ENCODE data around the gene APBA1.

The APBA1 gene

DNA sequence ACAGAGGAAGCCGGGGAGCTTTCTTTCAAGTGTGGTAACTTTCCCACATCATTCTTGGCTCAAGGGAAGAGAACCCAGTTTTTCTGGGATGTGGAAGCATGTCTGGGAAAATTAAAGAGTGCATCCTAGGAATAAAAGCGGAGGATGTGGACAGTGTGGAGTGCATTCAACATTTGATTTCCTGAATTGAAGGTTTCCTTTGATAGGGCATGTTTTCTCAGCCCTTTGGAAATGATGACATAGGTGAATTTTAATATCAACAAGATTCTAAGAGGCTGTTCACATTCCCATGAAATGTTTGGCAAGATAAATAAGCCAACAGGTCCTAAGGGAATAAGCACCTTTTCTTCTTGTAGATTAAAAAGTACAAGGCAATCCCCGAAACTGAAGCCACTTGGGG is 283.6 kb downstream of the APBA1 start:
- DNase-seq (ENCODE audit: low spot score), result no peak
- in situ Hi-C loops (cut with MboI; ENCODE audit: low sequenced_read_pairs, unreplicated experiment), result no loop called here
- TF ChIP-seq, protein P1, sequence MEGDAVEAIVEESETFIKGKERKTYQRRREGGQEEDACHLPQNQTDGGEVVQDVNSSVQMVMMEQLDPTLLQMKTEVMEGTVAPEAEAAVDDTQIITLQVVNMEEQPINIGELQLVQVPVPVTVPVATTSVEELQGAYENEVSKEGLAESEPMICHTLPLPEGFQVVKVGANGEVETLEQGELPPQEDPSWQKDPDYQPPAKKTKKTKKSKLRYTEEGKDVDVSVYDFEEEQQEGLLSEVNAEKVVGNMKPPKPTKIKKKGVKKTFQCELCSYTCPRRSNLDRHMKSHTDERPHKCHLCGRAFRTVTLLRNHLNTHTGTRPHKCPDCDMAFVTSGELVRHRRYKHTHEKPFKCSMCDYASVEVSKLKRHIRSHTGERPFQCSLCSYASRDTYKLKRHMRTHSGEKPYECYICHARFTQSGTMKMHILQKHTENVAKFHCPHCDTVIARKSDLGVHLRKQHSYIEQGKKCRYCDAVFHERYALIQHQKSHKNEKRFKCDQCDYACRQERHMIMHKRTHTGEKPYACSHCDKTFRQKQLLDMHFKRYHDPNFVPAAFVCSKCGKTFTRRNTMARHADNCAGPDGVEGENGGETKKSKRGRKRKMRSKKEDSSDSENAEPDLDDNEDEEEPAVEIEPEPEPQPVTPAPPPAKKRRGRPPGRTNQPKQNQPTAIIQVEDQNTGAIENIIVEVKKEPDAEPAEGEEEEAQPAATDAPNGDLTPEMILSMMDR (IDR thresholded peaks at IDR 0.05; ENCODE audit: borderline replicate concordance, control extremely low read depth, extremely low read depth, insufficient read depth, missing control alignments), result no peak

DNA sequence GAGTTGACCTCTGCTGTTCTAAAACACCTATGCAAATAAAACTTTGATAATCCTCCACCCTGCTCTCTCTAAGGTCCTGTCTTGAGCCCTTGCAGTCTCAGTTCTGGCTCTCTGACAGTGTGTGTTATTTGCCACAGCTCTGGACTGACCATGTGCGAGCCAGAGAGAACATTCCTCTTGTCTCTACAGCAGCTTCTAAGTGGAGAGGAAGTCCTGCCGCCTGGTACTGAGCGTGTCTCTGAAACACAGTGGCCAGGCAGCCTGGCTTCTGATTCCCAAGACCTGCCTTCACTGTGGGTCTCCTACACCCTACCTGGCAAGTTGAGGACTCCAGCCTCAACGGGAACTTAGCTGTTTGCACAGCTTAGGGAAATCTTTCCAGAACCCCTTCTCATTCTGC is 285.5 kb downstream of the APBA1 start:
- DNase-seq (ENCODE audit: low spot score), result no peak
- TF ChIP-seq, protein P1 (IDR thresholded peaks at IDR 0.05; ENCODE audit: borderline replicate concordance, control extremely low read depth, extremely low read depth, insufficient read depth, missing control alignments), result no peak
- in situ Hi-C loops (cut with MboI; ENCODE audit: low sequenced_read_pairs, unreplicated experiment), result no loop called here

DNA sequence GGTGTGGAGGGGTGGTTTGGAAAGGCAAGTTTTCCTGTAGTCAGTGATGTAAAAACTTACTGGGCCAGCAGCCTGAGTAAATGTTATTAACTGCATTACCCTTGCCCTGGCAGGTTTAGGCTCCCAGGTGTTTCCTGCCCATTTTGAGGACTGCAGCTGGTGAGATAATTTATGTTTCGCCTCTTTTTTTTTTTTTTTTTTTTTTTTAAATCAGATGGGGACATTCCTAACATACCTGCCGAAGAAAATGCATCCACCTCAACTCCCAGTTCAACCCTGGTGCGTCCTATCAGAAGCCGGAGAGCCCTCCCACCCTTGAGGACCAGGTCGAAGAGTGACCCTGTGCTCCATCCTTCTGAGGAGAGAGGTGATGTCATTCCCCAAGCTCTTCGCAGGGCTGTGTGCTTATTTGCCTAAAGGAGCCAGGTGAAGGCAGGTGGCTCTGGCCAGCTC is 286.6 kb downstream of the APBA1 start:
- in situ Hi-C loops (cut with MboI; ENCODE audit: low sequenced_read_pairs, unreplicated experiment), result no loop called here
- TF ChIP-seq, protein P1 (IDR thresholded peaks at IDR 0.05; ENCODE audit: borderline replicate concordance, control extremely low read depth, extremely low read depth, insufficient read depth, missing control alignments), result no peak
- no peak for DNase-seq (ENCODE audit: low spot score)

DNA sequence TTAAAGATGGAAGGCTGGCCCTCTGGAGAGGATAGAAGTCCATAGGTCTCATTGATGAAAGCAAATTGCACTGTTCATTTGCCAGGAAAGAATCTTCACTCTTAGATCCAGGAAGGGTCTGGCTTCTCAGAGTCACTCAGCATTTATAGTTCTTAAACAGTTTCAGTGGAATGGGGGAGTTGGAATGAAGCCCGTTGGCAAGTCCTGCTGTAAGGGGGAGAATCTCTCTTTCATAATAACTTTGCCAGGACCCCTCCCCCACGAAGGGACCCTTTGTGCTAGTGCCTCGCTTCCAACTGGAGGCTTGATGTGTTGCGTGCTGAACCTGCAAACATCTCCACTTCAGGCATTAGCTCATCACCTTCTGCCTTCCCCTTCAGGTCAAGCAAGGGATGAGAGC is 290.0 kb downstream of the APBA1 start:
- in situ Hi-C loops (cut with MboI; ENCODE audit: low sequenced_read_pairs, unreplicated experiment), result no loop called here
- TF ChIP-seq, protein P1 (IDR thresholded peaks at IDR 0.05; ENCODE audit: borderline replicate concordance, control extremely low read depth, extremely low read depth, insufficient read depth, missing control alignments), result no peak
- DNase-seq (ENCODE audit: low spot score), result no peak

DNA sequence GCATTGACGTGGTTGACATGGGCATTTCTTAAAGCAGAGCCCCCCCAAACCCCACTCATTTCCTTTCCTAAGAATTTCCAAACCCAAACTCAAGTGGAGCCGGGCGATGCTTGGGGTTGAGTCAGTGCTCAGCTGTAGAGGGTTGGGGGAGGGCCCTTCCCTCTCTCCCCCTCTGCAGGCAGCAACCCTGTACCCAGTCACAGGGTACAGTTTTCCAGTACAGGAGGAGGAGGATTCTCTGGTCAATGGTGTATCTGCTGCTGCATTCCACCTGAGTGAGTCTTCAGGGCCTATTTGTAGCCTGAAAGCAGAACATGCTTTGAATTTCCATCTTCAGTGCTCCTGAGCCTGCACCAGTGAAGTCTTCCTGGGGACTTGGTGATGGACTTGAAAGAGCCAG is 291.4 kb downstream of the APBA1 start:
- TF ChIP-seq, protein P1 (IDR thresholded peaks at IDR 0.05; ENCODE audit: borderline replicate concordance, control extremely low read depth, extremely low read depth, insufficient read depth, missing control alignments), result no peak
- no peak for DNase-seq (ENCODE audit: low spot score)
- in situ Hi-C loops (cut with MboI; ENCODE audit: low sequenced_read_pairs, unreplicated experiment), result no loop called here

DNA sequence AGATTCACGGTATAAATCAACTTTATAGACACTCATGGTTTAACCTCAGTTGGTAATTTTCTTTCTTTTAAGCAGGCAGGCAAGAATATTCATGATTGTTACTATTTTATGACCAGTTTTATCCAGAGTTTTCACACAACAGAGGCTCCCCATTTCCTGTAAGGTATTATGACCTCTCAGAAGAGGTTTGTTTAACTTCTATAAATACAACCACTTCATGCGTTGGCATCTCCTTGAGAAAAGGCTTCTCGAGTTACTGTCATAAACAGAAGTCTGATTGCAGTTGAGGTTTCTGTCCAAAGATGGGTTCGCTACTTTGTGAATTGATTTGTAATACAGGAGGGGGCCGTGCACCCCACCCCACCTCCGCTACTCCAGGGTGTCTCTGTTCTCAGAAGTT is 291.9 kb downstream of the APBA1 start:
- no peak for DNase-seq (ENCODE audit: low spot score)
- TF ChIP-seq, protein P1 (IDR thresholded peaks at IDR 0.05; ENCODE audit: borderline replicate concordance, control extremely low read depth, extremely low read depth, insufficient read depth, missing control alignments), result no peak
- in situ Hi-C loops (cut with MboI; ENCODE audit: low sequenced_read_pairs, unreplicated experiment), result no loop called here

Measured in GM13976 (cell line).